OCI-LY1 (cell line): ENCODE data around the gene TMEM106C.

Experiments
- CTCF ChIP-seq: fragments of 200-600 bp; sonication (generic), shearing (Covaris generic); IDR thresholded peaks from 2 replicates; pipeline ENCODE4 v1.5.1; 2017; ENCODE audit warnings: mild to moderate bottlenecking, antibody characterized with exemption, low read length, moderate library complexity, mixed read lengths
- EZH2 ChIP-seq: fragments of 200-600 bp; sonication (generic), shearing (Covaris generic); IDR thresholded peaks from 2 replicates; pipeline ENCODE4 v1.8.0; 2017; ENCODE audit warnings: borderline replicate concordance, mixed run types, mild to moderate bottlenecking, antibody characterized with exemption, low read length, moderate library complexity, mixed read lengths

DNA sequence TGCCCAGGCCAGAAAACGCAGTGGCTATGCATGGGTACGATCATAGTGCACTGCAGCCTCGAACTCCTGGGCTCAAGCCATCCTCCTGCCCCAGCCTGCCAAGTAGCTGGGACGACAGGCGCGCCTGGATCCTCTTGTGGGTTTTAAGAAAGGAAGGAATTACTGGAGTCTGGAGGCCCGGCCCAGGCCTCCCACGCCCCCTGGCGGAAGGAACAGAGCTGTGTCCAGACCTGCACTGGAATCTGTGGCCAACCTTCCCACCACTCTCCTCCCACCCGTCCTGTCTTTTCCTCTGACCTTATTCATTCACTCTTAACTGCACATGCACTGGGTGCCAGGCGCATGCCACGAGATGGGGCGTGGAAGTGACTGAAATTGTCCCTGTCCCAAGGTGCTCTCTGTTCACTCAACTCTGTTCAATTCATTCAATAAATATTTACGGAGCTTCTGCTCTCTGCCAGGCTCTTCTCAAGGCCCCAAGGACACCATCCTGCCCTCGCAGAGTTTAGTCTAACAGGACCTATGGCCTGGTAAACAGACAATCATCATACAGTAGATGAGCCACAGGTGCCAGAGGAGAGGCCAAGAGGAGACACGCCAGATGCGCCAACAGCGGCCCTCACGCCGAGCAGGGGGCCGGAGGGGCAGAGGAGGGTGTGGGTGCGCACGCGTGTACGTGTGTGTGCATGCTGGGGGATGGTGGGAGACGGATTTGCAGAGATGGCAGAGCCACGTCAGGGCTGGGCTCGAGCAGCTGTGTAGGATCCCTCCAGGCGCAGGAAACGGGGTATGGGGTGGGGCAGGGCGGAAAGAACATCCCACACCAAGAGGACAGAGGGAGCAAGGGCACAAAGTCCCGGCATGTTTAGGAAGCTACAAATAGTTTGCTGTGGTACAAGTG, 13.7 kb upstream of the TMEM106C start:
- TF ChIP-seq CTCF (peak; percentile 71), EZH2 (no peak)
